Type B pancreatic cell (in vitro differentiated cells): ENCODE data around the gene CCNH. TPM values are rescaled to one million over a fixed set of nuclear protein-coding genes. Genes with fewer than 3 reads are reported as not detected.

ENCODE experiments used
- DNase-seq: peaks from one replicate; pipeline ENCODE4 v3.0.0; 2021; ENCODE audit warnings: mixed read lengths; ENCODE audit not compliant: unreplicated experiment; ENCODE audit errors: extremely low spot score
- H3K27ac Mint-ChIP-seq: 2 replicates; pipeline ENCODE4 v1.8.0; 2021; ENCODE audit warnings: mild to moderate bottlenecking, mixed read lengths
- H3K27me3 Mint-ChIP-seq: 2 replicates; pipeline ENCODE4 v1.8.0; 2021; ENCODE audit warnings: mixed read lengths
- H3K36me3 Mint-ChIP-seq: 2 replicates; pipeline ENCODE4 v1.8.0; 2021; ENCODE audit warnings: mixed read lengths
- H3K4me1 Mint-ChIP-seq: one replicate; pipeline ENCODE4 v1.8.0; 2021; ENCODE audit warnings: mixed read lengths; ENCODE audit not compliant: unreplicated experiment
- H3K4me3 Mint-ChIP-seq: 2 replicates; pipeline ENCODE4 v1.8.0; 2021; ENCODE audit warnings: mild to moderate bottlenecking, mixed read lengths
- H3K9me3 Mint-ChIP-seq: 2 replicates; pipeline ENCODE4 v1.8.0; 2021; ENCODE audit warnings: mixed read lengths
- CTCF ChIP-seq: fragments of 200-600 bp; sonication (generic); conservative IDR thresholded peaks from 2 replicates; pipeline ENCODE4 v1.5.0; 2021; ENCODE audit warnings: antibody characterized with exemption, mild to moderate bottlenecking
- total RNA-seq: library from RNA; stranded (reverse); gene quantifications from 2 replicates; pipeline ENCODE4 v1.2.1, GENCODE V29; 2021; ENCODE audit warnings: low replicate concordance

Gene CCNH
- total RNA-seq, 1 donor from 2014 or later = 34.1 TPM

GRCh38 chr5:87404359-87404758, 8.4 kb downstream of the CCNH start:
- no peak for DNase-seq
- Mint-ChIP-seq H3K27ac (no peak overlapping the region), H3K36me3 (peaks cover 40% of the 10 kb centered on the region), H3K9me3 (no peaks in the 10 kb centered on the region), H3K27me3 (no peaks in the 10 kb centered on the region), H3K4me3 (no peak overlapping the region), H3K4me1 (no peaks in the 10 kb centered on the region)
- no peak for TF ChIP-seq CTCF

GRCh38 chr5:87403899-87404298, 8.8 kb downstream of the CCNH start:
- no peak for DNase-seq
- no peaks in the 10 kb centered on the region for H3K4me1 Mint-ChIP-seq
- H3K9me3 Mint-ChIP-seq = no peaks in the 10 kb centered on the region
- no peak overlapping the region for H3K4me3 Mint-ChIP-seq
- no peaks in the 10 kb centered on the region for H3K27me3 Mint-ChIP-seq
- H3K27ac Mint-ChIP-seq = no peak overlapping the region
- peaks cover 36% of the 10 kb centered on the region for H3K36me3 Mint-ChIP-seq
- TF ChIP-seq CTCF = no peak

GRCh38 chr5:87403409-87403808, 9.3 kb downstream of the CCNH start:
- peaks cover 32% of the 10 kb centered on the region for H3K36me3 Mint-ChIP-seq
- H3K4me1 Mint-ChIP-seq = no peaks in the 10 kb centered on the region
- H3K27ac Mint-ChIP-seq = no peak overlapping the region
- no peaks in the 10 kb centered on the region for H3K27me3 Mint-ChIP-seq
- DNase-seq = no peak
- no peaks in the 10 kb centered on the region for H3K9me3 Mint-ChIP-seq
- no peak for TF ChIP-seq CTCF
- H3K4me3 Mint-ChIP-seq = no peak overlapping the region

GRCh38 chr5:87401626-87402025, 11.1 kb downstream of the CCNH start:
- no peaks in the 10 kb centered on the region for H3K9me3 Mint-ChIP-seq
- no peaks in the 10 kb centered on the region for H3K27me3 Mint-ChIP-seq
- H3K27ac Mint-ChIP-seq = no peak overlapping the region
- no peak for TF ChIP-seq CTCF
- peaks cover 32% of the 10 kb centered on the region for H3K36me3 Mint-ChIP-seq
- no peaks in the 10 kb centered on the region for H3K4me1 Mint-ChIP-seq
- no peak overlapping the region for H3K4me3 Mint-ChIP-seq
- no peak for DNase-seq

- H3K27me3 Mint-ChIP-seq = no peaks in the 10 kb centered on the region
- no peak overlapping the region for H3K4me3 Mint-ChIP-seq
- peak; percentile 82 for TF ChIP-seq CTCF
- H3K4me1 Mint-ChIP-seq = no peaks in the 10 kb centered on the region
- H3K36me3 Mint-ChIP-seq = peaks cover 24% of the 10 kb centered on the region
- no peak overlapping the region for H3K27ac Mint-ChIP-seq
- no peak for DNase-seq
- no peaks in the 10 kb centered on the region for H3K9me3 Mint-ChIP-seq
Observed at GRCh38 chr5:87400305-87400899, 12.3 kb downstream of the CCNH start.

GRCh38 chr5:87399720-87400119, 13.0 kb downstream of the CCNH start:
- no peak overlapping the region for H3K4me3 Mint-ChIP-seq
- no peak for TF ChIP-seq CTCF
- no peak overlapping the region for H3K27ac Mint-ChIP-seq
- no peaks in the 10 kb centered on the region for H3K9me3 Mint-ChIP-seq
- no peaks in the 10 kb centered on the region for H3K27me3 Mint-ChIP-seq
- DNase-seq = no peak
- no peaks in the 10 kb centered on the region for H3K4me1 Mint-ChIP-seq
- H3K36me3 Mint-ChIP-seq = peaks cover 27% of the 10 kb centered on the region
